Hair follicular keratinocyte (primary cell): Measurements from ENCODE around the gene FBXL17. TPM values are rescaled to one million over a fixed set of nuclear protein-coding genes. Genes with fewer than 3 reads are reported as not detected.

ENCODE experiments used
- total RNA-seq: library from RNA; depleted of rRNA; stranded (reverse); fragments of >200 nt; gene quantifications from 2 replicates; pipeline ENCODE4 v1.2.3, GENCODE V29; 2015

Gene FBXL17
- 6.2 and 12.7 TPM in 2 replicates for total RNA-seq

GRCh38 chr5:108381954-108382783 lies at the start of gene FBXL17:
Gene FBXL17 (minus strand): TSS chr5:108382098.

